ENCODE data around the gene PCNX2. TPM values are rescaled to one million over a fixed set of nuclear protein-coding genes. Genes with fewer than 3 reads are reported as not detected.

PCNX2 gene
- total and polyA plus RNA-seq, 2 experiments from 2014 or later = 5.0 to 13.7 TPM

- WGBS, 2 experiments (ENCODE audit: low coverage in 1 of 2, low lambda C conversion rate in 2 of 2, missing lambda C conversion rate in 2 of 2) = 71 to 72% methylated on average over 4 of the region's 4 CpGs
Measured at GRCh38 chr1:232954594-232955365, 340.7 kb downstream of the PCNX2 start.

GRCh38 chr1:232952514-232953499 lies 342.7 kb downstream of the PCNX2 start:
- Histone ChIP-seq H3K36me3 (ENCODE audit: low read depth) (peaks cover 11% of the 10 kb centered on the region; the same call in 1 of the 2 replicates), H3K4me2 (ENCODE audit: unreplicated experiment) (no peak overlapping the region), H3K9me3 (ENCODE audit: low read depth) (no peaks in the 10 kb centered on the region), H3F3A (ENCODE audit: insufficient read depth) (0 out of 2 replicates have a peak, but pooled peaks cover 9% of the 10 kb centered on the region), H3K4me1 (ENCODE audit: insufficient read depth) (peaks cover 21% of the 10 kb centered on the region), H2AFZ (no peak overlapping the region), H3K9me2 (ENCODE audit: insufficient read depth) (no peaks in the 10 kb centered on the region), H3K9ac (no peak overlapping the region), H3K27ac (no peak overlapping the region), H4K20me1 (ENCODE audit: insufficient read depth) (no peaks in the 10 kb centered on the region), H3K27me3 (replicated peaks; ENCODE audit: insufficient read depth) (no peaks in the 10 kb centered on the region), H3K4me3 (no peak overlapping the region), H3K79me2 (ENCODE audit: insufficient read depth) (peaks cover 26% of the 10 kb centered on the region)
- TF ChIP-seq EZH2phosphoT487 (IDR thresholded peaks at IDR 0.05; ENCODE audit: insufficient read depth, low read depth) (no peak), EZH2 (IDR thresholded peaks at IDR 0.05; ENCODE audit: insufficient read depth, poor library complexity, severe bottlenecking) (no peak)
- WGBS, 2 experiments (ENCODE audit: low coverage in 1 of 2, low lambda C conversion rate in 2 of 2, missing lambda C conversion rate in 2 of 2) = 74 to 83% methylated on average over 2 of the region's 2 CpGs
- in situ Hi-C loops (cut with MboI) = loop anchor here (10.0 kb wide), 1 partner anchor 318 kb away; the partner anchor contains the start of gene SIPA1L2
- DNase-seq = peak; percentile 73

More at GRCh38 chr1:232954594-232955365, 340.7 kb downstream of the PCNX2 start:
- H3K36me3 ChIP-seq (ENCODE audit: low read depth) = peaks cover 19% of the 10 kb centered on the region; the same call in 1 of the 2 replicates
- H3K4me1 ChIP-seq (ENCODE audit: insufficient read depth) = peaks cover 18% of the 10 kb centered on the region
- no peaks in the 10 kb centered on the region for H3K9me2 ChIP-seq (ENCODE audit: insufficient read depth)
- H3K4me3 ChIP-seq = no peak overlapping the region
- no peak for DNase-seq
- H4K20me1 ChIP-seq (ENCODE audit: insufficient read depth) = no peaks in the 10 kb centered on the region
- TF ChIP-seq EZH2phosphoT487 (IDR thresholded peaks at IDR 0.05; ENCODE audit: insufficient read depth, low read depth) (no peak), EZH2 (IDR thresholded peaks at IDR 0.05; ENCODE audit: insufficient read depth, poor library complexity, severe bottlenecking) (no peak)
- in situ Hi-C loops (cut with MboI) = loop anchor here (10.0 kb wide), 1 partner anchor 320 kb away; the partner anchor contains the start of gene SIPA1L2
- no peak overlapping the region for H3K27ac ChIP-seq
- H3F3A ChIP-seq (ENCODE audit: insufficient read depth) = 0 out of 2 replicates have a peak, but pooled peaks cover 2% of the 10 kb centered on the region
- no peak overlapping the region for H3K4me2 ChIP-seq (ENCODE audit: unreplicated experiment)
- H2AFZ ChIP-seq = no peak overlapping the region
- no peaks in the 10 kb centered on the region for H3K27me3 ChIP-seq (replicated peaks; ENCODE audit: insufficient read depth)
- H3K9me3 ChIP-seq (ENCODE audit: low read depth) = no peaks in the 10 kb centered on the region
- peaks cover 26% of the 10 kb centered on the region for H3K79me2 ChIP-seq (ENCODE audit: insufficient read depth)
- no peak overlapping the region for H3K9ac ChIP-seq

GRCh38 chr1:232951605-232952004 lies 343.9 kb downstream of the PCNX2 start:
- in situ Hi-C loops (cut with MboI) = loop anchor here (10.0 kb wide), 1 partner anchor 317 kb away; the partner anchor contains the start of gene SIPA1L2
- WGBS, 2 experiments (ENCODE audit: low coverage in 1 of 2, low lambda C conversion rate in 2 of 2, missing lambda C conversion rate in 2 of 2) = 52 to 62% methylated on average over 1 of the region's 1 CpG
- Histone ChIP-seq H3K4me1 (ENCODE audit: insufficient read depth) (peaks cover 21% of the 10 kb centered on the region), H3K36me3 (ENCODE audit: low read depth) (0 out of 2 replicates have a peak, but pooled peaks cover under 1% of the 10 kb centered on the region), H2AFZ (peak overlapping the region; percentile 87), H3K79me2 (ENCODE audit: insufficient read depth) (peaks cover 26% of the 10 kb centered on the region), H3F3A (ENCODE audit: insufficient read depth) (0 out of 2 replicates have a peak, but pooled peaks cover 9% of the 10 kb centered on the region), H3K9me3 (ENCODE audit: low read depth) (no peaks in the 10 kb centered on the region), H3K9ac (peak overlapping the region; percentile 81; the same call in 1 of the 2 replicates), H3K4me3 (peak overlapping the region; percentile 92), H3K9me2 (ENCODE audit: insufficient read depth) (no peaks in the 10 kb centered on the region), H4K20me1 (ENCODE audit: insufficient read depth) (no peaks in the 10 kb centered on the region), H3K4me2 (ENCODE audit: unreplicated experiment) (peak overlapping the region; percentile 74), H3K27ac (no peak overlapping the region), H3K27me3 (replicated peaks; ENCODE audit: insufficient read depth) (no peaks in the 10 kb centered on the region)
- TF ChIP-seq EZH2 (IDR thresholded peaks at IDR 0.05; ENCODE audit: insufficient read depth, poor library complexity, severe bottlenecking) = no peak
- TF ChIP-seq EZH2phosphoT487 (IDR thresholded peaks at IDR 0.05; ENCODE audit: insufficient read depth, low read depth) = no peak
- DNase-seq = no peak

- Histone ChIP-seq H3K79me2 (ENCODE audit: insufficient read depth) (peaks cover 26% of the 10 kb centered on the region), H3F3A (ENCODE audit: insufficient read depth) (0 out of 2 replicates have a peak, but pooled peaks cover 9% of the 10 kb centered on the region), H3K4me2 (ENCODE audit: unreplicated experiment) (peak overlapping the region; percentile 74), H3K4me1 (ENCODE audit: insufficient read depth) (peaks cover 21% of the 10 kb centered on the region), H3K9ac (peak overlapping the region; percentile 81), H2AFZ (peak overlapping the region; percentile 87), H4K20me1 (ENCODE audit: insufficient read depth) (no peaks in the 10 kb centered on the region), H3K4me3 (peak overlapping the region; percentile 92), H3K9me2 (ENCODE audit: insufficient read depth) (no peaks in the 10 kb centered on the region), H3K27me3 (replicated peaks; ENCODE audit: insufficient read depth) (no peaks in the 10 kb centered on the region), H3K36me3 (ENCODE audit: low read depth) (no peaks in the 10 kb centered on the region), H3K27ac (no peak overlapping the region), H3K9me3 (ENCODE audit: low read depth) (no peaks in the 10 kb centered on the region)
- 35 to 43% methylated on average over 5 of the region's 5 CpGs for WGBS, 2 experiments (ENCODE audit: low coverage in 1 of 2, low lambda C conversion rate in 2 of 2, missing lambda C conversion rate in 2 of 2)
- in situ Hi-C loops (cut with MboI) = loop anchor here (10.0 kb wide), 1 partner anchor 316 kb away; the partner anchor contains the start of gene SIPA1L2
- TF ChIP-seq EZH2 (IDR thresholded peaks at IDR 0.05; ENCODE audit: insufficient read depth, poor library complexity, severe bottlenecking) (no peak), EZH2phosphoT487 (IDR thresholded peaks at IDR 0.05; ENCODE audit: insufficient read depth, low read depth) (no peak)
- DNase-seq = peak; percentile 37
Measured at GRCh38 chr1:232951180-232951579, 344.3 kb downstream of the PCNX2 start.

Measured in GM23248 (cell line).